IMR-90 (cell line): ENCODE results near the gene NMRK1.
A peak's percentile ranks its signal among the peaks of the same experiment; 100 is the strongest.

Experiments used
- CEBPB ChIP-seq: IDR thresholded peaks from 2 replicates; pipeline ENCODE4 v1.6.1; 2012; ENCODE audit warnings: low read depth, low read length, improper control_type of control experiment
- MAFK ChIP-seq: IDR thresholded peaks from 2 replicates; pipeline ENCODE4 v1.6.1; 2012; ENCODE audit warnings: low read depth, low read length, improper control_type of control experiment
- MAZ ChIP-seq: IDR thresholded peaks from 2 replicates; pipeline ENCODE4 v1.6.1; 2012; ENCODE audit warnings: low read depth, mild to moderate bottlenecking, low read length, improper control_type of control experiment, moderate library complexity, borderline replicate concordance
- MXI1 ChIP-seq: IDR thresholded peaks from 2 replicates; pipeline ENCODE4 v1.6.1; 2012; ENCODE audit warnings: low read depth, mild to moderate bottlenecking, low read length, moderate library complexity, borderline replicate concordance
- POLR2A ChIP-seq: IDR thresholded peaks from 2 replicates; pipeline ENCODE4 v1.6.1; 2012; ENCODE audit warnings: mild to moderate bottlenecking, low read depth, low read length
- RFX5 ChIP-seq: IDR thresholded peaks from 2 replicates; pipeline ENCODE4 v1.8.0; 2012; ENCODE audit warnings: low read depth, mild to moderate bottlenecking, low read length, moderate library complexity
- SMC3 ChIP-seq: fragments of 150-350 bp; IDR thresholded peaks from 2 replicates; pipeline ENCODE4 v1.6.1; 2016; ENCODE audit warnings: low read depth, mild to moderate bottlenecking, antibody characterized with exemption, low read length, moderate library complexity
- TF ChIP-seq, protein P1 (sequence below): fragments of 150-350 bp; IDR thresholded peaks from 2 replicates; pipeline ENCODE4 v1.6.1; 2016; ENCODE audit warnings: low read depth, mild to moderate bottlenecking, low read length, moderate library complexity, borderline replicate concordance
- TF ChIP-seq, protein P2 (sequence below): conservative IDR thresholded peaks from 2 replicates; pipeline ENCODE4 v1.5.1; 2012; ENCODE audit warnings: mild to moderate bottlenecking, low read depth, low read length, improper control_type of control experiment

DNA sequence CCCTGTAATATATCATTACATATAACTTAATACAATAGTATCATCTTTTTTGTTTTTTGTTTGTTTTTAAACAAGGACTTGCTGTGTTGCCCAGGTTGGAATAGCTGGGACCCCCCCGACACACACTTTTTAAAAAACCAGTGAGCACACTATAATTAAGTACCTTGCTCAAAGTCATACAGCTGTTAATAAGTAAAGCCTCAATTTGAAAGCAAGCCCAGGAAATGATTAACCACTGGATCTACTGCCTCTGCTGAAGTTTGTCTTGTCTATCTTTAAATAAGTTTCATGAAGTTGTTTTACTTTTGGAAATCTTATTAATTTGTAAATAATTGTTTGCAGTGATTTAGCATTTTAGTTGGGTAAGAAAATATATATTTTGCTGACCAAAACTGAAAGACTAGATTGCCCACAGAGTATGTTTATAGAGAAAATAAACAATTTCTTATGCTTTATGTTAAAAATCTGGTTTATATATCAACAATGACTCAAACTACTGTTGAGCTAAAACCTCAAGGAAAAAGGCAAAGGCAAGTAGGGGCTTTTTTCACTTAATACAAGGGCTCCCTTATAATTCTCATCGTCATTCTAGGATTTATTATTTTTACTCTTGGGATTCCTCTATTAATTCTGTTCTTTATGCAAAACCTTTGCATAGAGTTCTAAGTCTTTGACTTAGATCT is 54.0 kb downstream of the NMRK1 start:
- TF ChIP-seq, protein P1, sequence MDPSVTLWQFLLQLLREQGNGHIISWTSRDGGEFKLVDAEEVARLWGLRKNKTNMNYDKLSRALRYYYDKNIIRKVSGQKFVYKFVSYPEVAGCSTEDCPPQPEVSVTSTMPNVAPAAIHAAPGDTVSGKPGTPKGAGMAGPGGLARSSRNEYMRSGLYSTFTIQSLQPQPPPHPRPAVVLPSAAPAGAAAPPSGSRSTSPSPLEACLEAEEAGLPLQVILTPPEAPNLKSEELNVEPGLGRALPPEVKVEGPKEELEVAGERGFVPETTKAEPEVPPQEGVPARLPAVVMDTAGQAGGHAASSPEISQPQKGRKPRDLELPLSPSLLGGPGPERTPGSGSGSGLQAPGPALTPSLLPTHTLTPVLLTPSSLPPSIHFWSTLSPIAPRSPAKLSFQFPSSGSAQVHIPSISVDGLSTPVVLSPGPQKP = no peak
- TF ChIP-seq, protein P2, sequence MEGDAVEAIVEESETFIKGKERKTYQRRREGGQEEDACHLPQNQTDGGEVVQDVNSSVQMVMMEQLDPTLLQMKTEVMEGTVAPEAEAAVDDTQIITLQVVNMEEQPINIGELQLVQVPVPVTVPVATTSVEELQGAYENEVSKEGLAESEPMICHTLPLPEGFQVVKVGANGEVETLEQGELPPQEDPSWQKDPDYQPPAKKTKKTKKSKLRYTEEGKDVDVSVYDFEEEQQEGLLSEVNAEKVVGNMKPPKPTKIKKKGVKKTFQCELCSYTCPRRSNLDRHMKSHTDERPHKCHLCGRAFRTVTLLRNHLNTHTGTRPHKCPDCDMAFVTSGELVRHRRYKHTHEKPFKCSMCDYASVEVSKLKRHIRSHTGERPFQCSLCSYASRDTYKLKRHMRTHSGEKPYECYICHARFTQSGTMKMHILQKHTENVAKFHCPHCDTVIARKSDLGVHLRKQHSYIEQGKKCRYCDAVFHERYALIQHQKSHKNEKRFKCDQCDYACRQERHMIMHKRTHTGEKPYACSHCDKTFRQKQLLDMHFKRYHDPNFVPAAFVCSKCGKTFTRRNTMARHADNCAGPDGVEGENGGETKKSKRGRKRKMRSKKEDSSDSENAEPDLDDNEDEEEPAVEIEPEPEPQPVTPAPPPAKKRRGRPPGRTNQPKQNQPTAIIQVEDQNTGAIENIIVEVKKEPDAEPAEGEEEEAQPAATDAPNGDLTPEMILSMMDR = no peak
- TF ChIP-seq POLR2A (no peak), SMC3 (no peak), RFX5 (no peak), MAZ (no peak), MXI1 (no peak), MAFK (peak; percentile 53), CEBPB (no peak)
